ENCODE results near the gene GDF15.
A peak's percentile ranks its signal among the peaks of the same experiment; 100 is the strongest.

Gene GDF15

GRCh38 chr19:18428173-18428786, 42.3 kb downstream of the GDF15 start:
- H3K4me3 ChIP-seq = peak overlapping the region; percentile 71
- no peak overlapping the region for H3K9ac ChIP-seq (ENCODE audit: insufficient read length)
- peaks cover 4% of the 10 kb centered on the region; the same call in 1 of the 2 replicates for H3K36me3 ChIP-seq (ENCODE audit: insufficient read depth, low read length)
- no peak for DNase-seq (ENCODE audit: low read depth, low spot score)
- TF ChIP-seq FOXP2 (optimal IDR thresholded peaks at IDR 0.05; ENCODE audit: control extremely low read depth, extremely low read length, insufficient read depth) = no peak
- TF ChIP-seq EZH2 (IDR thresholded peaks at IDR 0.05) = no peak
- no peak for TF ChIP-seq POLR2AphosphoS5 (IDR thresholded peaks at IDR 0.05; ENCODE audit: borderline replicate concordance, low read depth, low read length)
- H3K9me3 ChIP-seq (ENCODE audit: low read depth, low read length) = no peaks in the 10 kb centered on the region
- H3K27ac ChIP-seq = 0 out of 2 replicates have a peak overlapping the region, but pooled peaks have one; percentile 31

GRCh38 chr19:18428787-18429674, 43.1 kb downstream of the GDF15 start:
- Histone ChIP-seq H3K9ac (ENCODE audit: insufficient read length) (no peak overlapping the region), H3K4me3 (peak overlapping the region; percentile 71), H3K9me3 (ENCODE audit: low read depth, low read length) (no peaks in the 10 kb centered on the region), H3K36me3 (ENCODE audit: insufficient read depth, low read length) (peaks cover 4% of the 10 kb centered on the region; the same call in 1 of the 2 replicates), H3K27ac (peak overlapping the region; percentile 75)
- DNase-seq (ENCODE audit: low read depth, low spot score) = no peak
- TF ChIP-seq FOXP2 (optimal IDR thresholded peaks at IDR 0.05; ENCODE audit: control extremely low read depth, extremely low read length, insufficient read depth) = peak; percentile 75
- no peak for TF ChIP-seq EZH2 (IDR thresholded peaks at IDR 0.05)
- no peak for TF ChIP-seq POLR2AphosphoS5 (IDR thresholded peaks at IDR 0.05; ENCODE audit: borderline replicate concordance, low read depth, low read length)

- H3K9ac ChIP-seq (ENCODE audit: insufficient read length) = no peak overlapping the region
- DNase-seq (ENCODE audit: low read depth, low spot score) = no peak
- H3K9me3 ChIP-seq (ENCODE audit: low read depth, low read length) = no peaks in the 10 kb centered on the region
- H3K36me3 ChIP-seq (ENCODE audit: insufficient read depth, low read length) = peaks cover 9% of the 10 kb centered on the region; the same call in 1 of the 2 replicates
- peak overlapping the region; percentile 71 for H3K4me3 ChIP-seq
- H3K27ac ChIP-seq = peak overlapping the region; percentile 75
- TF ChIP-seq FOXP2 (optimal IDR thresholded peaks at IDR 0.05; ENCODE audit: control extremely low read depth, extremely low read length, insufficient read depth) (peak; percentile 20), POLR2AphosphoS5 (IDR thresholded peaks at IDR 0.05; ENCODE audit: borderline replicate concordance, low read depth, low read length) (no peak), EZH2 (IDR thresholded peaks at IDR 0.05) (no peak)
These were observed 43.9 kb downstream of the GDF15 start for GRCh38 chr19:18429717-18430416.

- Histone ChIP-seq H3K36me3 (ENCODE audit: insufficient read depth, low read length) (peaks cover 11% of the 10 kb centered on the region; the same call in 1 of the 2 replicates), H3K9ac (ENCODE audit: insufficient read length) (no peak overlapping the region), H3K9me3 (ENCODE audit: low read depth, low read length) (no peaks in the 10 kb centered on the region), H3K4me3 (no peak overlapping the region), H3K27ac (no peak overlapping the region)
- DNase-seq (ENCODE audit: low read depth, low spot score) = no peak
- TF ChIP-seq EZH2 (IDR thresholded peaks at IDR 0.05) = no peak
- TF ChIP-seq FOXP2 (optimal IDR thresholded peaks at IDR 0.05; ENCODE audit: control extremely low read depth, extremely low read length, insufficient read depth) = no peak
- TF ChIP-seq POLR2AphosphoS5 (IDR thresholded peaks at IDR 0.05; ENCODE audit: borderline replicate concordance, low read depth, low read length) = no peak
These were observed 44.6 kb downstream of the GDF15 start for GRCh38 chr19:18430417-18431144.

- peaks cover 17% of the 10 kb centered on the region; the same call in 1 of the 2 replicates for H3K36me3 ChIP-seq (ENCODE audit: insufficient read depth, low read length)
- no peak for TF ChIP-seq EZH2 (IDR thresholded peaks at IDR 0.05)
- TF ChIP-seq FOXP2 (optimal IDR thresholded peaks at IDR 0.05; ENCODE audit: control extremely low read depth, extremely low read length, insufficient read depth) = no peak
- TF ChIP-seq POLR2AphosphoS5 (IDR thresholded peaks at IDR 0.05; ENCODE audit: borderline replicate concordance, low read depth, low read length) = no peak
- H3K9ac ChIP-seq (ENCODE audit: insufficient read length) = no peak overlapping the region
- H3K9me3 ChIP-seq (ENCODE audit: low read depth, low read length) = no peaks in the 10 kb centered on the region
- no peak for DNase-seq (ENCODE audit: low read depth, low spot score)
- H3K4me3 ChIP-seq = no peak overlapping the region
- peak overlapping the region; percentile 7; the same call in 1 of the 2 replicates for H3K27ac ChIP-seq
These were observed 45.6 kb downstream of the GDF15 start for GRCh38 chr19:18431351-18432197.

- H3K9ac ChIP-seq (ENCODE audit: insufficient read length) = no peak overlapping the region
- peak overlapping the region; percentile 71 for H3K27ac ChIP-seq
These were observed 46.5 kb downstream of the GDF15 start for GRCh38 chr19:18432275-18433014.

More at GRCh38 chr19:18432275-18433014, 46.5 kb downstream of the GDF15 start:
- Histone ChIP-seq H3K9me3 (ENCODE audit: low read depth, low read length) (no peaks in the 10 kb centered on the region), H3K4me3 (peak overlapping the region; percentile 34), H3K36me3 (ENCODE audit: insufficient read depth, low read length) (peaks cover 17% of the 10 kb centered on the region; the same call in 1 of the 2 replicates)
- no peak for DNase-seq (ENCODE audit: low read depth, low spot score)
- TF ChIP-seq EZH2 (IDR thresholded peaks at IDR 0.05) = no peak
- no peak for TF ChIP-seq FOXP2 (optimal IDR thresholded peaks at IDR 0.05; ENCODE audit: control extremely low read depth, extremely low read length, insufficient read depth)
- no peak for TF ChIP-seq POLR2AphosphoS5 (IDR thresholded peaks at IDR 0.05; ENCODE audit: borderline replicate concordance, low read depth, low read length)
